ENCODE data around the gene HBG1. TPM values are rescaled to one million over a fixed set of nuclear protein-coding genes. Genes with fewer than 3 reads are reported as not detected.

Gene HBG1
- total RNA-seq, 1 donor from 2014 or later: not detected

DNA sequence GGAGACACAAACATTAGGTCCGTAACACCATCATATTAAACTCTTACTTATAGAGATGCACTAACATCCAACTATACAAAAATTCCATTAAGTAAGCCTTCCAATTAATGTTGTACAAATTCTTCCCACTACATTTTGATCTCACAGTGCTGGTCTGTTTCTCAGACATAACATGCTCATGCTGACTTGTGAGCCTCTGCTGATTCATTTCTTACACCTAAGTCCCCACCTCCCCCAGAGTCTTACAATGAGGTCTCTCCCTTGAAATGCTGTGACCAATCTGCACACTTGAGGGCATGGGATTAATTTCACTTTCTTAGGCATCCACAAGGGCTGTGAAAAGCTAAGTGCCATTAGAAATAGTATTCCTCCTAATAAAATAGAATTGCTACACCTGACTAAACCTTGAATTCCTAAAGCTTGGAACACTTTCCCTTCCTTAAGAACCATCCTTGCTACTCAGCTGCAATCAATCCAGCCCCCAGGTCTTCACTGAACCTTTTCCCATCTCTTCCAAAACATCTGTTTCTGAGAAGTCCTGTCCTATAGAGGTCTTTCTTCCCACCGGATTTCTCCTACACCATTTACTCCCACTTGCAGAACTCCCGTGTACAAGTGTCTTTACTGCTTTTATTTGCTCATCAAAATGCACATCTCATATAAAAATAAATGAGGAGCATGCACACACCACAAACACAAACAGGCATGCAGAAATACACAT is 2.0 kb downstream of the HBG1 start:
- intact Hi-C loops (cut with micrococcal nuclease): no loop called here

DNA sequence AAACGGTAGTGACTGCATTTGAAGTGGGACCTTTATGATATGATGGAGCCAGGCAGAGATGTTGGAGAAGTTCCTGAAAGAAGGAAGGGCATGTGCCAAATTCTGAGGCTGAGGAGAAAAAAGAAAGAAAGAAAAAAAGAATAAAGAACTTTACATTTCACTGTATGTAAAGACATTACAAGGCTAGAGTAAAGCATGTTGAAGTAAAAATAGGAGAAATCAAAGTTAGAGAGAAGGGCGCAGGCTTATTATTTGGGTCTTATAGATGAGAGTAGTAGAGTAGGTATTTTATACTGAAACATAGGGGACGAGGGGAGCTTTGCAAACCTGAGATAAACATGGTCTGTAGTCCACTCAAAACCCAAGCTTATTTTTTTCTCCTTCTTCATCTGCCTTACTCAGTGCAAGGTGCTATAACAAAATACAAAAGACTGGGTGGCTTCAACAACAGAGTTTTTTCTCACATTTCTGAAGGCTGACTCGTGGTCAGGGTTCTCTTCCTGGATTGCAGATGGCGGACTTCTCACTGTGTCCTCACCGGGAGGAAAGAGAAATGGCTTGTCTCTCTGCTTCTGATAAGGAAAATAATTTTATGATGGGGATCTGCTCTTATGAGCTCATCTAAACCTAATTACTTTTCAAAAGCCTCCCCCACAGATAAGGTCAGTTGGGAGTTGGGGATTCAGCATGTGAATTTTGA is 2.7 kb downstream of the HBG1 start:
- intact Hi-C loops (cut with micrococcal nuclease): no loop called here

DNA sequence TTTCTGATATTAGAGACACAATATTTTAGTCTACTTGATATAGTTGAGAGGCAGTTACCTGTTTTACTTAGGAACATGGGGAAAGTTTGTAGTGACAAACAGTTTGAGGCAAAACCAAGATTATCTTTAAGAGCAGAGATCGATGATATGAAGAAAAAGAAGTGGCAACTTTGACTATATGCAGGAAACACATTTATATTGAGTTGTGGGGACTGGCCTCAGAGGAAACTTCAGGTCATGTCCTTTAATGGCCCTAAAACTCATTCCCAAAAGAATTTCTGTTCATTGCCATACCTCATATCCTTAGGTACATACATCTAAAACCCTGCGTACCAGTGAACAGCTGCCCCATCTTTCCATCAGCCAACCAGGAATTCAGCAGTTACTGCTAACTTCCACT is 4.5 kb downstream of the HBG1 start:
- intact Hi-C loops (cut with micrococcal nuclease): no loop called here

DNA sequence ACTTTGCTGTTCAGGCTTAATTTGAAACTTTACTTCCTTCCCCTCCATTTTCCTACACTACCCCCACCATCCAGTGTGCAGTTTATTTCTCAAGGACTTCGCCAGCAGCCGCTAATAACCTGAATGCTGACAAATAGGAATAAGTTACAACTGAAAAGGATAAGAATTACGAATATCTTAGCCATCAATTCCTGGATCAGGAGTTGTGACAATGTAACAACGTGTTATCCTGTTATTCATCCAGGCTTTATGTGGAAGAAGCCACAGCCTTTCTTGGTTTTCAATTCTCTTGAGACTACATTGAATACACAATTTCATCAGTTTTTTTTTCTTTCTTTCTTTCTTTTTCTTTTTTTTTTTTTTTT is 5.9 kb downstream of the HBG1 start:
- intact Hi-C loops (cut with micrococcal nuclease): no loop called here

DNA sequence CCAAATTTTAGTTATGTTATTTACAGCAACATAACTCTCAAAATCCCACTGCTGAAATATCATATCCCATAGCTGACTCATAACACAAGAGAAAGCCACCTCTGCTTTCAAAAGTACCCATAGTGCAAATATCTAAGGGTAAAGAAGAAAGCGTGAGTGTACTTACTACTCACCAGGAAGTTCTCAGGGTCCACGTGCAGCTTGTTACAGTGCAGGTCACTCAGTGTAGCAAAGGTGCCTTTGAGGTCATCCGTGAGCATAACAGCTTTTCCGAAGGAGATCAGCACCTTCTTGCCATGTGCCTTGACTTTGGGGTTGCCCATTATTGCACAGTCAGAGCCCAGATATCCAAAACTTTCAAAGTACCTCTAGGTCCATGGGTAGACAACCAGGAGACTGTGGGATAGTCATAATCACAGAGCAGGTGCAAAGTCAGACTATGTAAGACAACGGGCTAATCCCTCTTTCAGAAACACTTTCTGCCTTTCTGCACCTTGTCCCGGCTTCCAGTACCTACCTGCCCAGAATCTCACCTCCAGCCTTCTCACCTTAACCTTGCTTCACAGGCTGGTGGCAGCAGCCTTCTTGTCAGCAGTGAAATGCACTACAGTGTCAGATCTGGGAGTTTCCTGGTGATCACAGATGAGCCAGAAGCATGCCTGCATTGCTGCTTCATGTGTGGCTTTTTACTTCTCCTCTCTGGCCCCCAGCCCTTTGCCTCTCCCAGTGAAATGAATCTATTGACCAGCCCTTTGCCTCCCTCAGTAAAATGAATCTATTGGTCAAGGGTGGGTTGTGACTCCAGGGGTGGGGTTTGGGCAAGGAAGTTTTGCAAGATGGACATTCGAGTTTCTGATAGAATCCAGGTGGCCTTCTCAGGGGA is 6.5 kb downstream of the HBG1 start:
- intact Hi-C loops (cut with micrococcal nuclease): no loop called here

DNA sequence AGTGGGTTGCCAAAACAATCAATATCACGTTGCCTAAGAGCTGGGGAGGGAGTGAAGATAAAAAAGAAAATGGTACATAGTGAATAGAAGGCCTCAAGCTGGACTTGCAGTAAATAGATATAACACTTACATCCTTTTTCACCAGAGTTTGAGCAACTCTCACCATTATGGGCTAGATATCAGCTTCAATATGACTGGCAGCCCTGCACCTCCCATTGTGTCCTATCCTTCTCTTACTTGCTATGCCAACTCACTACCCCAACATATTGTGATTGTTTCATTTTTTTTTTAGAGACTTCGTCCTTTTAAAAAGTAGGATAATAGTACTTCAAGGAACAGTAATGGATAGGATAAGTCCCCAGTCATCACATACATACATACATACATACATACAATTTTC is 7.4 kb downstream of the HBG1 start:
- intact Hi-C loops (cut with micrococcal nuclease): no loop called here

DNA sequence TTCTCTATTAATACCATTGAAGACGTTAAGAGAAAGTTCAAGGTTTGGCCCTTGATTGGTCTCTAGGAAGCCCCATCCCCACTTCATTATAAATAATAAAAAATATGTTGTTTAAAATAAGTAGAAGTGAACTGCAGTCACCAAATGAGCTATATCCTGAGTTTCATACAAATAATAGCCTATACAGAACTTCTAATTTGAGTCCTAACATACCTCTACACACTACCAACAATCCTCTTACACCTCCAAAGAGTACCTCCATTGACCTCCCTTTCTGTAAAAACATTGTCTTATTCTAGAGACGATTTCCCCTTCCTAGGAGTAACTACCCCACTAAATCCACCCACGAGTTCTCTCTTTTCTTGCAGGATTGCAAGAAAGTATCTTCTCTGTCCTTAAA is 8.2 kb downstream of the HBG1 start:
- intact Hi-C loops (cut with micrococcal nuclease): no loop called here

DNA sequence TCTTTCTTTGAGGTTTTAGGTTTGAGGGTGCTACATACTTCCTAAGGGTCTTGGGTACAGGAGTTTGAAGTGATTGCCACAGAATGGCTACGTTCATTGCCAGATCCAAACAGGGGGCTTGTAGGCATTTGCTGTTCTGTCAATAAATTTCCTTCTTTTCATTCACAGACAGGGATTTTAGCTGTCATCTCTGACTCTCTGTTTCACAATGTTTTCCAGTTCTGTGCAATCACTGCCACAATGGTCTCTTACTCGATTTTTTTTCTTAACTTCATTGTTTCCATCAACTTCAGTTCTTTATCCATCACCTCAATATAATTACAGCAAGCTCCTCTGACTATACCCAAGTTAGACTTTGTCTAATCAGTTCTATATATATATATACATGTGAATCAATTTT is 9.2 kb downstream of the HBG1 start:
- intact Hi-C loops (cut with micrococcal nuclease): no loop called here

DNA sequence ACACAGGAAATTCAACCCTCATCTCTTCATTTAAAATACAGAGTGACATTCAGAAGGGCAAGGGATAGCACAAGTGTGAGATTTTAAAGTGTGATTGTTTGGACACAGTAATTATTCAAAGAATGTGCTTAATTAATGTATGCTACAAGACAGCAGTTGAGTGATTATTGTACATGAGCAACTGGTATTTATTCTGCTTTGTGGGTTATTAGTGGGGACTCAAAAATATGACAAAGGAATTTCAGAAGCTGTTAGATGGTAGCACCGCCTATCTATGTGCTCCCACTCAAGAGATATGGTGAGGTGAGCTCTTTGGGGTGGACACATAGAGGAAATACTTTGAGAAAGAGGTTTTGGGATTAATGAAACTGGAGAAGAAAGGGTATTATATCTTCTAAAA is 9.6 kb downstream of the HBG1 start:
- intact Hi-C loops (cut with micrococcal nuclease): no loop called here

DNA sequence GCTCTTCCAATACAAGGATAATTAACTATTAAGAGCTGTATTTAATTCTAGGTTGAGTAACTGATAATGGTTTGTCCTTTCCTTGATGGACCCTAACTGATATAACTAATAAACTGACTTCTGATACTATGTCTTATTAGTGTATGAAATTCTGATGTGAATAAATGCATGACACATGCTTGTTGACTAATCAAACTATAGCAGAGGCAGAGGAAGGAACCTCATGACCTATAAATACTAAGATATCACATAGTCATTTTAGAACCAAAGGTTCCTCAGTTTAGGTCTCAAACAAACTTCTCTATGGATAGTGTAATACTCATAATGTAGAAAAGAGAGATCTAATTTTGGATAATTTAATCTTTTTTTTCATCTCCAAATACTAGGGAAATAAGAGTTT is 10.6 kb downstream of the HBG1 start:
- intact Hi-C loops (cut with micrococcal nuclease): no loop called here

DNA sequence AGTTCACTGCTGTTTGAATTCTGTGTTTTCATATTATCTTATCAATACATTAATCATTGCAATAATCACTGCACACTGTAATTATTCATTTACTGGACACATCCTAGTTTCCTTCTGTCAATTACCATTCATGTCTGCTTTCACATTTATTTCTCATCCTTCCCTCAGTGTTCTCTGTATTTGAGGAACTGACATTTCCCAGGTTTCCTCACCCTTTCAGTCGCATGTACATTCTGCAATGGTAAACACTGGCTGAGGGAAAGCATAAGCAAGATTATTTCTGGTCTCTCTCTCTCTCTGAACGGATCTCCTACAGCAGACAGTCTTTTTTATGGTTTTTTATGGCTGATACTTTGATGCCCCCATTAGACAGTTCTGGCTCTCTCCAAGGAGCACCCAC is 11.2 kb downstream of the HBG1 start:
- intact Hi-C loops (cut with micrococcal nuclease): no loop called here

DNA sequence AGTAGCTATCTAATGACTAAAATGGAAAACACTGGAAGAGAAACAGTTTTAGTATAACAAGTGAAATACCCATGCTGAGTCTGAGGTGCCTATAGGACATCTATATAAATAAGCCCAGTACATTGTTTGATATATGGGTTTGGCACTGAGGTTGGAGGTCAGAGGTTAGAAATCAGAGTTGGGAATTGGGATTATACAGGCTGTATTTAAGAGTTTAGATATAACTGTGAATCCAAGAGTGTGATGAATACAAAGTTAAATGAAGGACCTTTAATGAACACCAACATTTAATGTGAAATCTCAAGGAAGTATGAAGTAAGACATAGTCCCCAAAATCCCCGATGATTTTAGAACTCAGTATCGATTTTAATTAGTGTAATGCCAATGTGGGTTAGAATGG is 12.2 kb downstream of the HBG1 start:
- intact Hi-C loops (cut with micrococcal nuclease): no loop called here

DNA sequence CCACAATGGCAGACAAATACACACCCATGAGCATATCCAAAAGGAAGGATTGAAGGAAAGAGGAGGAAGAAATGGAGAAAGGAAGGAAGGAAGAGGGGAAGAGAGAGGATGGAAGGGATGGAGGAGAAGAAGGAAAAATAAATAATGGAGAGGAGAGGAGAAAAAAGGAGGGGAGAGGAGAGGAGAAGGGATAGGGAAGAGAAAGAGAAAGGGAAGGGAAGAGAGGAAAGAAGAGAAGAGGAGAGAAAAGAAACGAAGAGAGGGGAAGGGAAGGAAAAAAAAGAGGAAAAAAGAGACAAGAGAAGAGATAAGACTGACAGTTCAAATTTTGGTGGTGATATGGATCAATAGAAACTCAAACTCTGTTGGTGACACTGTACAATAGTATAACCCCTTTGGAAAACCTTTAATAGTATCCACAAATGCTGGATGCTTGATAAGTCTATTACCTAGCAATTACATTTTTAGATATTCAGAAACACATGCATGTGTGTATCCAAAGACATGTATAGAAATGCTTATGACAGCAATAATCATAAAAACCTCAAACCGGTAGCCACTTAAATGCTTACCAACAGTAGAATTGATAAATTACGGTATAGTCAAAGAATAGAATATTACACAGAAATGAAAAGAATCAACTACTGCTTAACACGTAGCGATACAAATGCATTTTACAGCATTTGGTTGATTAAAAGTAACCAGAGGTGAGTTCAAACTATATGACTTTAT is 14.1 kb downstream of the HBG1 start:
- intact Hi-C loops (cut with micrococcal nuclease): no loop called here

DNA sequence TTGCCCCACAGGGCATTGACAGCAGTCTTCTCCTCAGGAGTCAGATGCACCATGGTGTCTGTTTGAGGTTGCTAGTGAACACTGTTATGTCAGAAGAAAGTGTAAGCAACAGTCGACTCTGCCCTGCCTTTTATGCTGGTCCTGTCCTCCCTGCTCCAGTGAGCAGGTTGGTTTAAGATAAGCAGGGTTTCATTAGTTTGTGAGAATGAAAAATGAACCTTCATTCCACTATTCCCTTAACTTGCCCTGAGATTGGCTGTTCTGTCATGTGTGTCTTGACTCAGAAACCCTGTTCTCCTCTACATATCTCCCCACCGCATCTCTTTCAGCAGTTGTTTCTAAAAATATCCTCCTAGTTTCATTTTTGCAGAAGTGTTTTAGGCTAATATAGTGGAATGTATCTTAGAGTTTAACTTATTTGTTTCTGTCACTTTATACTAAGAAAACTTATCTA is 15.2 kb downstream of the HBG1 start, which contains the start of gene HBD:
Gene HBD (minus strand): TSS at position 103 of the 454 bp plus-strand sequence. CDS start 50 bp downstream, at position 53.
- intact Hi-C loops (cut with micrococcal nuclease): no loop called here

DNA sequence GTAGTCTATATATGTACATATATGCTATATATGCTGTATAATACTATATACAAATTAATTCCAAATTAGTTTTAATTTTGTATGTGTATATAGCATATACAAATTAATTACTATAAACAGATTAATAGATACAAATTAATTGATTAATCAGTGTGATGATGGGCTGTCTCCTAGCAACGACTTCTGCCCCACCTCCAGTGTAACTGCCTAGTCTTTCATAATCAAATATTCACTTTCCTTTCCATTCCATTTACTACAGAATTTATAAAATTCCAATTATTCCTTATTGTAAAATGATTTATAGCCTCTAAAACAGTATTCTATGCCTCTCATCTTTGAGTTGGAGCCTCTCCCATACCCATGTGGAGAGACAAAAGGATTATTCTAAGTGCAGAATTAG is 16.4 kb downstream of the HBG1 start:
- intact Hi-C loops (cut with micrococcal nuclease): no loop called here

DNA sequence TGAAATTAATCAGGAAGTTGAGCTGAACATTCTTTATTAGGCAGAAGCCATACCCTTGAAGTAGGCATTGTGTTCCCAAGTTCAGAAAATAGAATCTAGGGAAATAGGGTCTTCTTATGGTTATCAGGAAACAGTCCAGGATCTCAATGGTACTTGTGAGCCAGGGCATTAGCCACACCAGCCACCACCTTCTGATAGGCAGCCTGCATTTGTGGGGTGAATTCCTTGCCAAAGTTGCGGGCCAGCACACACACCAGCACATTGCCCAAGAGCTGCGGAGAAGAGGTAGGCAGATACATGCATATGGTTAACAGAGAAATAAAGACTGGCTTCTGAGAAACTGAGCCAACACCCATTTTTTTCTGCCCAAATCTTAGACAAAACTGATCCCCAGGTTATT is 16.8 kb downstream of the HBG1 start:
- intact Hi-C loops (cut with micrococcal nuclease): no loop called here

DNA sequence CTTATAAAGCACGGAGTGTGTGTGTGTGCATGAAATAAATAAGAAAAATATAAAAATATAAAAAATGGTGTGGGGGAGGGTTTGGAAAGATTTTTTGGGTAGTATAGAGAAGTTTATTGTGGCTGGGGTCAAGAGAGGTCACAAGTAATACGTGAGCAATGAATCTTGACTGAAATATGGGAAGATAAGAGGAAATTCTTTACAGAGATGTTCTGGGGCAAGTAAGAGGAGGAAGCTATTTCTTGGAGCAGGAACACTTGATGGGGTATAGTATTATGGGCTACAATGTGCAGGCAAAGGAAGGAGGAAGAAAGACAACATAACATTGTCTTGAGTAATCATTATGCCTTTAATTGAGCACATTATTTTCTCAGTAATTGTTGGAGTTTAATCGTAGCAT is 17.5 kb downstream of the HBG1 start:
- intact Hi-C loops (cut with micrococcal nuclease): no loop called here

DNA sequence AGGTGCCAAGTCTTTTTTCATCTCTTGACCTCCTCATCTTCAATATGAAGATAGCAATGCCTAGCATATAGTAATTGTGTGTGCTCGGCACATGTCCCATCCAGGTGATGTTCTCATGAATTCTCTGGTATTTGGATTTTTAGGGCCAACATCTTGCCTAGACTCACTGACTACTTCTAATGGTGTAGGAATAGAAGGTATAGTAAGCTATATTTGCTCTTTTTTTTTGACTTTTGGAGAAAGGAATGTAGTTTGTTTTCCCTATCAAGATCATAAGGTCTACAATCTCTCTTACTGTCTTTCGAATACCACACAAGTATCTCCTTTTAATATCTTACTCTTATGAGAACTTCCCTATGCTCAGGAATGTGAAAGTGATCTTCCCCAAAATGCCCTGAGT is 18.5 kb downstream of the HBG1 start:
- intact Hi-C loops (cut with micrococcal nuclease): no loop called here

DNA sequence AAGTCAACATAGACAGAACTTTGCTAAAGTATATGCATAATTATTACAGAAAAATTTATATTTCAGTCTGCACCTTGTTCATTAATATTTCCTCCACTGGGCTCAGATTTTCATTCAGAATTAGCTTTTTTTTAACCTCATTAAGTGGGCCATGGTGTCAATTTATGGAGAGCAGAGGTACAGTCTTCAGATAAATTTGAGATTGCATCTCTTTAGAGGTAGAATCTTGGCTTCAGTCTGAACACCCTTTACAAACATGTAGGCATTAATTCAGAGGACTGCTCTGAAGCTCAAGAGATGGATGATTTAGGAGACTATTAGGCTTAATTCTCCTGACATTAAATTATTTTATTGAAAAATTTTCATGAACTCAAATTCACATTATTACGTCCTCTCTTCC is 19.4 kb downstream of the HBG1 start:
- intact Hi-C loops (cut with micrococcal nuclease): no loop called here

DNA sequence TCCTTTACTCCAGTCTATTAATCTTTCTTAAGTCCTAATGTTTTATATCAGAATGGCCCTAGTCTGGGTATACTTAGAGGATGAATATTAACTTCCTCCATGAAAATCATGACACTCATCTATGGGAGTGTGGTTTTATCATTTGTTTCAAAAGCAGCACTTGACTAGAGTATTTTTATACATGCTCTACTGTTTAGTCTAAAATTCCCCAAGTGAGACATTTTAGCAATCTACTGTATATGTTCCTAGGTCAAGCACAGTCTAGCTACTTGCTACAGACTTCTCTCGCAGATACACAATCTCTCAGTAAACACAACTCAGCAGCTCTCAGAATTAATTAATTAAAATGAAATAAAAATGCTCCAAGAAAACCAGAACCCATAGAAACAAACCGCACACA is 19.9 kb downstream of the HBG1 start:
- intact Hi-C loops (cut with micrococcal nuclease): no loop called here

DNA sequence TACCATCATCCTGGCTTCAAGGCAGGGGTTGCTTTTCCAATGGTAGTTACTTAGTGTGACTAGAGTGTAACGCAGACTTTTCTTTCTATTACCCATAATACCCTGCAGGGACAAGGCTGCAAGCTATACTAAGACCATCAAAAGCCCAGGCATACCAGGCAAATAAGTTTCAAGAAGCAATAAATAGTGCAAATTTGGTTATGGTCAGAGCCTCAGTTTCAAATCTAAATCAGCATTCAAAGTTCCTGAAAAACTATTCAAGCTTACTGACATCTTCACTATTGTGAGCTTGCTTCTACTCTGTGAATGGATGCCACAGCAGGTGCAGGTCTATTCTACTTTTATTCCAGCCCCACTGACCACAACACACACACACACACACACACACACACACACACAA is 20.3 kb downstream of the HBG1 start:
- intact Hi-C loops (cut with micrococcal nuclease): no loop called here

All from T-helper 2 cell treated with Interferon-gamma antibody and Interleukin-4, amounts not matched to agents 100 ng/mL and 5 ng/mL, for 36 hours (primary cell).